Lung (tissue), 12 donors: Measurements from ENCODE around the gene GADD45B. TPM values are rescaled to one million over a fixed set of nuclear protein-coding genes. Genes with fewer than 3 reads are reported as not detected.
A peak's percentile ranks its signal among the peaks of the same experiment; 100 is the strongest.

Source experiments
- ATAC-seq: fragments of 200-7000 bp; cut with Tn5 transposase; one replicate; pipeline ENCODE4 v1.9.1; 2020; ENCODE audit warnings: moderate number of reproducible peaks; ENCODE audit not compliant: insufficient read depth, low FRiP score
- DNase-seq, 3 donors: peaks; one replicate each; pipeline ENCODE4 v3.0.0-alpha.2; 2013 to 2017
- H3K27ac ChIP-seq, 2 donors: one replicate each; pipeline ENCODE4 v1.5.1; 2013; ENCODE audit warnings: mild to moderate bottlenecking in 2 of 2, moderate library complexity in 2 of 2, control low read depth in 1 of 2, inconsistent platforms in 1 of 2, low read depth in 1 of 2, low read length in 1 of 2
- H3K27me3 ChIP-seq, 3 donors: one replicate each; pipeline ENCODE4 v1.5.1; 2013; ENCODE audit warnings: low read length in 2 of 3; ENCODE audit not compliant: control insufficient read depth in 3 of 3, insufficient read depth in 3 of 3
- H3K36me3 ChIP-seq, 4 donors: one replicate each; pipeline ENCODE4 v1.5.1; 2013; ENCODE audit warnings: low read length in 4 of 4, mild to moderate bottlenecking in 1 of 4, moderate library complexity in 1 of 4; ENCODE audit not compliant: control insufficient read depth in 4 of 4, insufficient read depth in 4 of 4
- H3K4me1 ChIP-seq, 5 donors: one replicate each; pipeline ENCODE4 v1.5.1; 2013; ENCODE audit warnings: low read length in 5 of 5, mild to moderate bottlenecking in 2 of 5, moderate library complexity in 1 of 5; ENCODE audit not compliant: control insufficient read depth in 5 of 5, insufficient read depth in 5 of 5
- H3K4me3 ChIP-seq: one replicate; pipeline ENCODE4 v1.5.1; 2013; ENCODE audit warnings: mild to moderate bottlenecking, control low read depth, moderate library complexity
- H3K9ac ChIP-seq, 2 donors: one replicate each; pipeline ENCODE4 v1.5.1; 2013; ENCODE audit warnings: low read length in 2 of 2, control low read depth in 1 of 2; ENCODE audit not compliant: insufficient read depth in 1 of 2
- H3K9me3 ChIP-seq, 4 donors: one replicate each; pipeline ENCODE4 v1.5.1; 2013; ENCODE audit warnings: low read length in 3 of 4, mild to moderate bottlenecking in 1 of 4, moderate library complexity in 1 of 4; ENCODE audit not compliant: control insufficient read depth in 4 of 4, insufficient read depth in 3 of 4
- WGBS, 2 donors: extraction: QIAGEN DNeasy Blood & Tissue Kit; methylation state at CpG; one replicate each; pipeline ENCODE4 v1.1.7; 2013; 5-methylcytosine and 5-hydroxymethylcytosine counted together
- polyA plus RNA-seq, 2 donors: library from polyadenylated mRNA; stranded (reverse); fragments of 200-250 nt; gene quantifications; one replicate each; pipeline ENCODE4 v1.2.1, GENCODE V29; 2013
- total RNA-seq, 2 donors: library from RNA; depleted of rRNA in 1 of 2; stranded (reverse); fragments of >200 nt in 1 of 2; gene quantifications; one replicate each; pipeline ENCODE4 v1.2.1, GENCODE V29; 2014 to 2021
- TF ChIP-seq, protein P1 (sequence below): IDR thresholded peaks from 2 replicates; pipeline ENCODE4 v1.5.1; 2012; ENCODE audit warnings: mild to moderate bottlenecking; ENCODE audit errors: control extremely low read depth, extremely low read depth
- donor health status: control.
- donor health status: control.
- donor health status: Bipolar disorder and iron deficiency.
- donor health status: healthy.
- donor health status: DM: yes; HTN: yes; CAD: no.

Gene GADD45B
- total and polyA plus RNA-seq, 4 donors, result 81.0 to 405 (median 92.6) TPM

GRCh38 chr19:2438178-2438577 lies 37.7 kb upstream of the GADD45B start:
- no peak for DNase-seq
- WGBS, 2 donors, result 95 to 97% methylated on average over 20 of the region's 20 CpGs
- TF ChIP-seq, protein P1, sequence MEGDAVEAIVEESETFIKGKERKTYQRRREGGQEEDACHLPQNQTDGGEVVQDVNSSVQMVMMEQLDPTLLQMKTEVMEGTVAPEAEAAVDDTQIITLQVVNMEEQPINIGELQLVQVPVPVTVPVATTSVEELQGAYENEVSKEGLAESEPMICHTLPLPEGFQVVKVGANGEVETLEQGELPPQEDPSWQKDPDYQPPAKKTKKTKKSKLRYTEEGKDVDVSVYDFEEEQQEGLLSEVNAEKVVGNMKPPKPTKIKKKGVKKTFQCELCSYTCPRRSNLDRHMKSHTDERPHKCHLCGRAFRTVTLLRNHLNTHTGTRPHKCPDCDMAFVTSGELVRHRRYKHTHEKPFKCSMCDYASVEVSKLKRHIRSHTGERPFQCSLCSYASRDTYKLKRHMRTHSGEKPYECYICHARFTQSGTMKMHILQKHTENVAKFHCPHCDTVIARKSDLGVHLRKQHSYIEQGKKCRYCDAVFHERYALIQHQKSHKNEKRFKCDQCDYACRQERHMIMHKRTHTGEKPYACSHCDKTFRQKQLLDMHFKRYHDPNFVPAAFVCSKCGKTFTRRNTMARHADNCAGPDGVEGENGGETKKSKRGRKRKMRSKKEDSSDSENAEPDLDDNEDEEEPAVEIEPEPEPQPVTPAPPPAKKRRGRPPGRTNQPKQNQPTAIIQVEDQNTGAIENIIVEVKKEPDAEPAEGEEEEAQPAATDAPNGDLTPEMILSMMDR, result no peak
- Histone ChIP-seq H3K27ac (no peak overlapping the region), H3K4me3 (no peak overlapping the region), H3K9ac (no peak overlapping the region), H3K36me3 (peaks cover 5 to 47% (median 18%) of the 10 kb centered on the region in 4 donors), H3K9me3 (no peaks in the 10 kb centered on the region), H3K4me1 (no peaks in the 10 kb centered on the region), H3K27me3 (no peaks in the 10 kb centered on the region)
- ATAC-seq, result no peak

DNA sequence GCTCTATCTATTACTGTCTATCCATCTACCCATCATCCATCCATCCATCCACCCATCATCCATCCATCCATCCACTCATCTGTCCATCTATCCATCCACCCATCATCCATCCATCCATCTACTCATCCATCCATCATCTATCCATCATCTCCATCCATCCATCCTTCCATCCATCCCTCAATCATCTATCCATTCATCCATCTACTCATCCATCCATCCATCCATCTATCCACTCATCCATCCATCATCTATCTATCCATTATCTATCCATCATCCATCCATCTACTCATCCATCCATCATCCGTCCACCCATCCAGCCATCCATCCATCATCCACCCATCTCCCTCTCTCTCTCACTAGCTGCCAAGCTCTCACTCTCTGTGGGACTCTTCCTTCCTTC lies 35.4 kb upstream of the GADD45B start:
- Histone ChIP-seq H3K36me3 (peaks cover 7 to 45% (median 20%) of the 10 kb centered on the region in 4 donors), H3K9me3 (no peaks in the 10 kb centered on the region), H3K4me1 (no peaks in the 10 kb centered on the region), H3K9ac (peak overlapping the region in 1 of 2 donors; percentile 53), H3K4me3 (no peak overlapping the region), H3K27ac (no peak overlapping the region), H3K27me3 (no peaks in the 10 kb centered on the region)
- ATAC-seq (no peak), DNase-seq (no peak)
- TF ChIP-seq, protein P1, result no peak
- WGBS, 2 donors, result 93 to 100% methylated on average over 1 of the region's 1 CpG

DNA sequence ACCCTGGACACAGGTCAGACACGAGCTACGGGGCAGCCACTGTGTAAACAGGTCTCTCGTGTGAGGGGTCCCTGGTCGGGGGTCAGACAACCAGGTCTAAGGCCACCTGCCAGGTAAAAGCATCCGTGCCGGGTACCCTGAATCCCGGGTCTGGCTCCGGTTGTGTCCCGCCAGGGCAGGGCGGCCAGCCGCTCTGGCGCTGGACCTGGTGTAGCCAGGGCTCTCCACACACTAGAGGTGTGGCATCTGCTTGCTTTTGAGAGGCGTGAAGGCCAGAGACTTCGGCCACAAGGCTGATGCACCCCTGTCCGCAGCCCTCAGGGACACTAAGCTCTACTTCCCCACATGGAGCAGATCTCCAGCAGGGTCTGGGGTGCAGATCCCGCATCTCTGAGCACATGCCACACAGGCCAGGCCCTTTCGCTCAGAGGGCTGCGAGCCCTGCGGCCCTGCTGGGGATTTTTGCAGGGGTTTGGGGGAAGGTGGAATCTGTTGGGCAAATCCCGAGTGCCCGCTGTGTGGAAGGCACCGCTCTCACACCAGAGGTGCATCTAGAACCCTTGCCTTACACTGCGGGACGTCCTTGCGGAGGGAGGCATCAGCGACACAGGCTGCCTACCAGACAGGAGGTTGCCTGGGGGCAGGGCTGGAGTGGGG lies 34.7 kb upstream of the GADD45B start:
- Histone ChIP-seq H3K4me1 (no peaks in the 10 kb centered on the region), H3K36me3 (peaks cover 7 to 45% (median 20%) of the 10 kb centered on the region in 4 donors), H3K27ac (no peak overlapping the region), H3K4me3 (no peak overlapping the region), H3K27me3 (no peaks in the 10 kb centered on the region), H3K9me3 (no peaks in the 10 kb centered on the region), H3K9ac (no peak overlapping the region)
- ATAC-seq, result no peak
- WGBS, 2 donors, result 97 to 98% methylated on average over 25 to 26 of the region's 26 CpGs
- no peak for DNase-seq
- TF ChIP-seq, protein P1, result no peak
